ENCODE measurements around the gene STAT4. TPM values are rescaled to one million over a fixed set of nuclear protein-coding genes. Genes with fewer than 3 reads are reported as not detected.

STAT4 gene
- total and polyA plus RNA-seq, 2 experiments from 2014 or later, result 0.31 to 0.45 TPM

GRCh38 chr2:191108331-191108730 lies 42.5 kb downstream of the STAT4 start:
- no peak for DNase-seq (ENCODE audit: low read depth in 1 of 2, low spot score in 1 of 2)
- Histone ChIP-seq H3K27me3 (no peaks in the 10 kb centered on the region), H3K4me1 (ENCODE audit: low read depth) (no peaks in the 10 kb centered on the region), H3K4me3 (no peak overlapping the region), H3K36me3 (no peaks in the 10 kb centered on the region), H3K27ac (no peak overlapping the region), H3K9me3 (ENCODE audit: low read depth) (no peaks in the 10 kb centered on the region)
- TF ChIP-seq CTCF (IDR thresholded peaks at IDR 0.05; ENCODE audit: low read depth, low read length), result no peak

GRCh38 chr2:191105082-191105481 lies 45.7 kb downstream of the STAT4 start:
- H3K27ac ChIP-seq, result no peak overlapping the region
- no peak for TF ChIP-seq CTCF (IDR thresholded peaks at IDR 0.05; ENCODE audit: low read depth, low read length)
- H3K36me3 ChIP-seq, result no peaks in the 10 kb centered on the region
- H3K27me3 ChIP-seq, result no peaks in the 10 kb centered on the region
- no peaks in the 10 kb centered on the region for H3K9me3 ChIP-seq (ENCODE audit: low read depth)
- no peaks in the 10 kb centered on the region for H3K4me1 ChIP-seq (ENCODE audit: low read depth)
- peak in 1 of 2 donors; percentile 15 for DNase-seq (ENCODE audit: low read depth in 1 of 2, low spot score in 1 of 2)
- H3K4me3 ChIP-seq, result no peak overlapping the region

- no peak for DNase-seq (ENCODE audit: low read depth in 1 of 2, low spot score in 1 of 2)
- Histone ChIP-seq H3K27me3 (no peaks in the 10 kb centered on the region), H3K4me3 (no peak overlapping the region), H3K9me3 (ENCODE audit: low read depth) (no peaks in the 10 kb centered on the region), H3K36me3 (no peaks in the 10 kb centered on the region), H3K4me1 (ENCODE audit: low read depth) (no peaks in the 10 kb centered on the region), H3K27ac (no peak overlapping the region)
- no peak for TF ChIP-seq CTCF (IDR thresholded peaks at IDR 0.05; ENCODE audit: low read depth, low read length)
Observed at GRCh38 chr2:191103774-191104173, 47.0 kb downstream of the STAT4 start.

GRCh38 chr2:191100216-191100615 lies 50.6 kb downstream of the STAT4 start:
- Histone ChIP-seq H3K4me3 (no peak overlapping the region), H3K27ac (no peak overlapping the region), H3K36me3 (no peaks in the 10 kb centered on the region), H3K27me3 (no peaks in the 10 kb centered on the region), H3K9me3 (ENCODE audit: low read depth) (no peaks in the 10 kb centered on the region), H3K4me1 (ENCODE audit: low read depth) (no peaks in the 10 kb centered on the region)
- DNase-seq (ENCODE audit: low read depth in 1 of 2, low spot score in 1 of 2), result no peak
- no peak for TF ChIP-seq CTCF (IDR thresholded peaks at IDR 0.05; ENCODE audit: low read depth, low read length)

- Histone ChIP-seq H3K27me3 (no peaks in the 10 kb centered on the region), H3K9me3 (ENCODE audit: low read depth) (no peaks in the 10 kb centered on the region), H3K4me1 (ENCODE audit: low read depth) (no peaks in the 10 kb centered on the region), H3K4me3 (no peak overlapping the region), H3K36me3 (no peaks in the 10 kb centered on the region), H3K27ac (no peak overlapping the region)
- TF ChIP-seq CTCF (IDR thresholded peaks at IDR 0.05; ENCODE audit: low read depth, low read length), result no peak
- DNase-seq (ENCODE audit: low read depth in 1 of 2, low spot score in 1 of 2), result no peak
Observed at GRCh38 chr2:191087311-191087710, 63.5 kb downstream of the STAT4 start.

GRCh38 chr2:191086706-191087105 lies 64.1 kb downstream of the STAT4 start:
- Histone ChIP-seq H3K36me3 (no peaks in the 10 kb centered on the region), H3K4me3 (no peak overlapping the region), H3K9me3 (ENCODE audit: low read depth) (no peaks in the 10 kb centered on the region), H3K27me3 (no peaks in the 10 kb centered on the region), H3K27ac (no peak overlapping the region), H3K4me1 (ENCODE audit: low read depth) (no peaks in the 10 kb centered on the region)
- no peak for TF ChIP-seq CTCF (IDR thresholded peaks at IDR 0.05; ENCODE audit: low read depth, low read length)
- DNase-seq (ENCODE audit: low read depth in 1 of 2, low spot score in 1 of 2), result no peak
